GM19455 (cell line): ENCODE measurements around the gene ZBTB45.
"Not testable (repeated sequence)": the region's sequence is repeated elsewhere in the genome, so short reads cannot be mapped to it uniquely, and the experiment has no call there.

ENCODE experiments used
- ATAC-seq: cut with Tn5 transposase; IDR thresholded peaks from one replicate; pipeline ENCODE4 v1.9.1; 2021; ENCODE audit not compliant: unreplicated experiment

The ZBTB45 gene

GRCh38 chr19:58477130-58477529 lies 42.5 kb downstream of the ZBTB45 start:
- no peak for ATAC-seq

DNA sequence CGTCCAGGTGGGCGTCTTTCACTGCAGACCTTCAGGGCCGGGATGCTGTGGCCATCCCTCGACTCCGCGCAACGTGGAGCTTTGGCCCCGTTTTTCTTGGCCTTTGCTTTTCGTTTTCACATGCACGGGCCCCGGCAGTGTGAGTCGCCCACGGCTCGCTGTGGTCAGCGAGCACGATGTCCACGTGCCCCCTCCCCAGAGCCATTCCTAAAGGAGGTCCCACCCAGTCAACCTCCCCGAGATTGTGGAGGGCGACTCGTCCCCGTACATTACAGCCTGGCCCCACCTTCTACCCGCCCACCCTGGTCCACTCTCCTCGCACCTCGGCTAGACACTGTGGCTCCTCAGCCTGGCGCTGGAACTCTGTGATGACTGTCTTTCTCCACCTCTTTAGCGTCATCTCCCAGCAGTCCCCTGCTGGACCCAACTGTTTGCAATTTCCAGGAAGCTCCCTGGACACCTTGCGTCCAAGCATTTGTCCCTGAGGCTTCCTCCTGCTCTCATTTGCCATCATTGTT lies 43.1 kb downstream of the ZBTB45 start:
- ATAC-seq: no peak

DNA sequence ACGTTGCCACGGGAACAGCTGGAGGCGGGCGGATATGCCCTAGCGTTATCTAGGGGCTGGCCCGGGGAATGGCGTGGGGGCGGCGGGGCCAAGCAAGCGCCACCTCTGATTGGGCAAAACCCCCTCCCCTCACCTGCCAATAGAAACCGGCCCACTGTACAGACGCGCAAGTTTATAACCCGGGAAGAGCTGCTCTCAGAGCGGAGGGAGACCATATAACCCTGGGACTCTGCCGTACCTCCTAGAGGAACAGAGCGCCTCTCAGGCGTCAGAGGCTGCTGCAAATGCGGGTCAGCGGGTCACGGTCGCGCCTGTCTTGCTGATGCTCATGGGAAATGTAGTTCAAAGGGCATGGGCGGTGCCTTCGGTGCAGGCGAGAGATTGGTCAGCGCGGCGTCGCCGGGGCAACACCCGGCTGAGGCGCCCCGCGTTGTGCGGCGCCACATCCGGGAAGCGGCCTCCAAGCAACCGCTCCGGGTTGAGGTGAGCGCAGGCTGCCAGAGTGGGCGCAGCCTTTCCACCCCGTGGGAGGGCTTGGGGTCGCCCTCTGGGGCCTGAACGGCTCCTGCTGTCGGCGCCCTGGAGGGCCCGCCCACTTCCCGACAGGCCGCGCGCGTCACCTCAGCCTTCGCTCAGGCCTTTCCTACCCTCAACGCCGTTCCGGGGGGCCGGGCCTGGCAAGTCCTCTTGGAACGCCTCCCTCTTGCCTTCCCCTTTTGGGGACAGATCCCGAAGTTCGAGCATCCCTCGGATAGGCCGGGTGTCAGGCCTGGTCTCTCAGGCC lies 43.7 kb downstream of the ZBTB45 start, which contains the start of gene ZNF446:
ZNF446 (plus strand) TSS at position 639 of the 784 bp plus-strand sequence. CDS start 867 bp downstream, outside the sequence.
- peak; percentile 77 for ATAC-seq

GRCh38 chr19:58474997-58475713 lies 44.5 kb downstream of the ZBTB45 start:
- peak; percentile 4 for ATAC-seq

DNA sequence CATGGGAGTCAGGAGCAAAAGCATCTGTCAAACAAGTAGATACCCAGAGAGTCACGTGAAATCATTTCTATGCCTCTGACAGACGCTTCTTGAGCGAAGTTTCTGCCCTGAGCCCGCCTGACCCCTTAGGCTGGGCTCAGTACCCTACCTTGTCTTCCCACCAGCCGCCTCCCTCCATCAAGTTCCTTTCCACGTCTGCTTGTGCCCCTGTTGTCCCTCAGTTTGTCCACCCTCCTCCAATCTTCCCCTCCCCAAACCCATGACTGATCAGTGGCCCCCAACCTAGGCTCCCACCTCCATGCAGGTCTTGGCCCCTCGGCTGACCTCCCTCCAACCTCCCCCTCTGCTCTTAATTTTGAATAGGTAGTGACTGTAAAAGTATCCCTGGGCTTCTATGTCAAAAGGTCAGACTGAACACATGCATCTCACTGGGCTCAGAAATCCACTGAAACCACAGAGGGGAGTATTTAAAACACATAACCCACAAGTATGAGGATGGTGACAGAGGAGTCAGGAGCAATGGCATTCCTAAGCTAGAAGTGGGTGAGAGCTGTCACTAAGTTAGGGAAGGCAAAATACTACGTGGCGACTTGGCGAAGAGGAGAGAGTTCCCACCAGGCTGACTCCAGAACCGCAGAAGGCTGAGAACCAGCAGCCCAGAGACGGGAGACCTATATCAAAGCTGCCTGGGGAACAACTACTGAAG lies 45.2 kb downstream of the ZBTB45 start:
- no peak for ATAC-seq

DNA sequence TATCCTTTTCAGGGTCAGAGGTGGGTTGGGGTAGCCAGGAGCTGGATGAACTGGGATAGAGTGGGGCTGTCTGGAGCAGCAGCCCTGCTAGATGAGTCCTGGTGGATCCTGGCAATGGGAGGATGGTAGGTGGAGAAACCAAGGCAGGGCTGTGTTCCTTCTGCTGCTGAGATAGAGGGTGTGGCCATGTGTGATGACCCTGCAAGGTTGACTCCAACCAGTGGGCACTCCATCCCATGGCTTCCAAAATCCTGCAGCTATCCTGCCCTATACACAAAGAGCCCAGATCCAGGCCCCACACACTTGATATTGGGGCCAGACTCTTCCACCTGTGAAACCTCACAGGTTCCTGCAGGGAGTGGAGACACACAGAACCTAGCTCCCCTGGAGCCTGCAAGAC lies 45.8 kb downstream of the ZBTB45 start:
- ATAC-seq: no peak

DNA sequence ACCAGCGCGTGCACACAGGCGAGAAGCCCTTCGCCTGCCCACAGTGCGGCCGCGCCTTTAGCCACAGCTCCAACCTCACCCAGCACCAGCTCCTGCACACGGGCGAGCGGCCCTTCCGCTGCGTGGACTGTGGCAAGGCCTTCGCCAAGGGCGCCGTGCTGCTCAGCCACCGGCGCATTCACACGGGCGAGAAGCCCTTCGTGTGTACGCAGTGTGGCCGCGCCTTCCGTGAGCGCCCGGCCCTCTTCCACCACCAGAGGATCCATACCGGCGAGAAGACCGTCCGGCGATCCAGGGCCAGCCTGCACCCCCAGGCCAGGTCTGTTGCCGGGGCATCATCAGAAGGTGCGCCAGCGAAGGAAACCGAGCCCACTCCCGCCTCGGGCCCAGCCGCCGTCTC lies 47.9 kb downstream of the ZBTB45 start:
- ATAC-seq: no peak

DNA sequence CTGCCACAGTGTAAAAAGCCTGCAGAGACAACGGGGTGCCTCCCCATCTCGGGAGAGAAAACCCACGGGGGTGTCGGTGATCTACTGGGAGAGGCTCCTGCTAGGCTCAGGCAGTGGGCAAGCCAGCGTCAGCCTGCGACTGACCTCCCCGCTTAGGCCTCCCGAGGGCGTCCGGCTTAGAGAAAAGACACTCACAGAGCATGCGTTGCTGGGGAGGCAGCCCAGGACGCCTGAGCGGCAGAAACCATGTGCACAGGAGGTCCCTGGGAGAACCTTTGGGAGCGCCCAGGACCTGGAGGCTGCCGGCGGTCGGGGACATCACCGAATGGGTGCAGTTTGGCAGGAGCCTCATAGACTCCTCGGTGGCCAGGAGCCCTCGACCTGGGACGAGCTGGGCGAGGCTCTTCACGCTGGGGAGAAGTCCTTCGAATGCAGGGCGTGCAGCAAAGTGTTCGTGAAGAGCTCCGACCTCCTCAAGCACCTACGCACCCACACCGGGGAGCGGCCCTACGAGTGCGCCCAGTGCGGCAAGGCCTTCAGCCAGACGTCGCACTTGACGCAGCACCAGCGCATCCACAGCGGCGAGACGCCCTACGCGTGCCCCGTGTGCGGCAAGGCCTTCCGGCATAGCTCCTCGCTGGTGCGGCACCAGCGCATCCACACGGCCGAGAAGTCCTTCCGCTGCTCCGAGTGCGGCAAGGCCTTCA lies 48.6 kb downstream of the ZBTB45 start:
- not testable (repeated sequence) for ATAC-seq

GRCh38 chr19:58469241-58470013 lies 50.2 kb downstream of the ZBTB45 start:
- ATAC-seq: no peak

DNA sequence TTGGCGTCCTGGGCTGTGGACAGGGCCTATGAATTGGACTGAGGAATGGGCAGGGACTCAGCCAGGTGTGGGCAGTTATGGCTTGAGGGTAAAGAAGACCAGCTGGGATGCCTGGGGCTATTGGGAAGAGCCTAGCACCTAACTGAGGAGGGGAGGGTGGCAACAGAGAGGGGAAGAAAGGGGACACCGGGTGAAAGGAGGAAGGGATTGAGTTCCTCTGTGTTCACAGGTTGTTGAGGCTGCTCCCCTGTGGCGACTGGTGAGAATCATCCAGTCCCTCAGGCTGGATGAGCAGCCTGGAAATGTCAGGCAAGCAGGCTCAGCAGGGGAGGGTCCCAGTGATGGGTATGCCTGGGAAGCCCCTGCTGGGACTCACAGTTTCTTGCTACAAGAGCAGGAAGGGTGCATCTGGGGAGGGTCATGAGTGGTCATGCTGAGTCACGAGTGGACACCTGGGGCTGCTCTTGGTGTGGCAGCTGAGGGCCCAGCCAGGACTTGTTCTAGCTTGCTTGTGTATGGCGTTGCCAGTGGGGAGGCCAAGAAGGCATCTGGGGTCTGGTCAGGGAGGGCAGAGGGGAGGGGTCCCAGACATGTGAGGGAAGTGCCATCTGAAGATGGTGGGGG lies 51.3 kb downstream of the ZBTB45 start:
- no peak for ATAC-seq

- peak; percentile 72 for ATAC-seq
Observed at GRCh38 chr19:58466760-58467589, 52.6 kb downstream of the ZBTB45 start, which contains the start of gene ZNF324. ZNF324 (plus strand) TSS chr19:58467080; CDS start chr19:58469186, 2,106 bp downstream.

DNA sequence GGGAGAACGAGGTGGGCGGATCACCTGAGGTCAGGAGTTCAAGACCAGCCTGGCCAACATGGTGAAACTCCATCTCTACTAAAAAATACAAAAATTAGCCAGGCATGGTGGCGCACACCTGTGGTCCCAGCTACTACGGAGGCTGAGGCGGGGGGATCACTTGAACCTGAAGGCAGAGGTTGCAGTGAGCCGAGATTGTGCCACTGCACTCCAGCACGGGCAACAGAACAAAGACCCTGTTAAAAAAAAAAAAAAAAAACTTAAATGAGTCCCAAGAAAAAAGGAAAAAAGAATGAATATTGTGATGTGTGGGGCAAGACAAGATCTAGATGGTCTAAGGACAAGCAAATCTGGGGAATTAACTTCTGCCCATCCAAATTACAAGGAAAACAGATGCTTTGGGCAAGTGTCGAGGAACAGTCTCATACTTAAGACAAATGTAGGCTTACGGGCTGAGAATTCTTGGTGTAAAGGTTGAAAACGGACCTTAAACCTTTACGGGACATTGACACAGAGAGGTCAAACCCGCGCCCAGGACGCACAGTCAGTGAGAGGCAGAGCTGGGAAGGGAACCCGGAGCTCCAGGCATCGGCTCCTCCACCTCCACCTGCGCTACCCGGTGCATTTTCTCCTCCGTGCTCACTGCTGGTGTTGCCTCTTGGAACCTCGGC lies 53.4 kb downstream of the ZBTB45 start:
- peak; percentile 27 for ATAC-seq
